ENCODE measurements around the gene WRAP73. TPM values are rescaled to one million over a fixed set of nuclear protein-coding genes. Genes with fewer than 3 reads are reported as not detected.

WRAP73 gene
- polyA plus RNA-seq, 2 of the 4 experiments (the other 2 are of a cell fraction), result 15.4 to 16.1 TPM

GRCh38 chr1:3597599-3597964 lies 52.3 kb downstream of the WRAP73 start (continued):
- TF ChIP-seq PBX3 (IDR thresholded peaks at IDR 0.05), result no peak

GRCh38 chr1:3596663-3597598 lies 53.0 kb downstream of the WRAP73 start:
- ChIA-PET CTCF (interaction anchor here (0.6 to 2.6 kb wide), 3 partner anchors 22 to 773 kb away, joined by 3 to 10 read pairs (median 3); no protein-coding TSS in a partner anchor), POLR2A (no interaction called here)
- Histone ChIP-seq H3K9me3 (no peaks in the 10 kb centered on the region), H3K27ac (no peak overlapping the region), H3K4me3 (no peak overlapping the region), H3K4me1 (no peaks in the 10 kb centered on the region), H3K4me2 (no peak overlapping the region)
- DNase-seq (ENCODE audit: low read depth in 1 of 2, low spot score in 1 of 2) (no peak), ATAC-seq (no peak), FAIRE-seq (no peak)
- WGBS (ENCODE audit: missing lambda C conversion rate), result 76% methylated on average over 18 of the region's 29 CpGs
- TF ChIP-seq RCOR1 (IDR thresholded peaks at IDR 0.05; ENCODE audit: low read depth, low read length) (no peak), SREBF2 (IDR thresholded peaks at IDR 0.05) (no peak), ESRRA (IDR thresholded peaks at IDR 0.05; ENCODE audit: borderline replicate concordance, low read length) (no peak), HES2 (IDR thresholded peaks at IDR 0.05) (no peak), ZC3H11A (IDR thresholded peaks at IDR 0.05) (no peak), FOXS1 (CRISPR knock-in tag; IDR thresholded peaks at IDR 0.05) (no peak), HDAC2 (IDR thresholded peaks at IDR 0.05) (no peak), POLR2A (IDR thresholded peaks at IDR 0.05; ENCODE audit: low read length) (no peak), CBX8 (IDR thresholded peaks at IDR 0.05) (no peak)

GRCh38 chr1:3595949-3596348 lies 54.0 kb downstream of the WRAP73 start:
- TF ChIP-seq JUNB (IDR thresholded peaks at IDR 0.05) (no peak), EHF (CRISPR knock-in tag; IDR thresholded peaks at IDR 0.05) (no peak), CHD4 (IDR thresholded peaks at IDR 0.05; ENCODE audit: borderline replicate concordance) (no peak), ZFP36 (IDR thresholded peaks at IDR 0.05; ENCODE audit: borderline replicate concordance, partially characterized antibody) (peak; percentile 47)
- FAIRE-seq (no peak), ATAC-seq (no peak), DNase-seq (ENCODE audit: low read depth in 1 of 2, low spot score in 1 of 2) (no peak)
- H3K4me1 ChIP-seq, result no peaks in the 10 kb centered on the region
- ChIA-PET POLR2A (no interaction called here), CTCF (interaction anchor here (1.1 to 2.6 kb wide), 2 partner anchors 23 to 31 kb away, joined by 3 to 10 read pairs; no protein-coding TSS in a partner anchor)
- H3K9me3 ChIP-seq, result no peaks in the 10 kb centered on the region
- 100% methylated on average over 1 of the region's 7 CpGs for WGBS (ENCODE audit: missing lambda C conversion rate)
- H3K4me2 ChIP-seq, result no peak overlapping the region
- no peak overlapping the region for H3K4me3 ChIP-seq
- no peak overlapping the region for H3K27ac ChIP-seq

GRCh38 chr1:3594706-3595377 lies 55.1 kb downstream of the WRAP73 start:
- H3K27ac ChIP-seq, result no peak overlapping the region
- ChIA-PET CTCF (interaction anchor here (1.0 to 1.6 kb wide), 3 partner anchors 30 to 142 kb away, joined by 4 to 5 read pairs (median 4); no protein-coding TSS in a partner anchor), POLR2A (no interaction called here)
- no peak for FAIRE-seq
- no peak for ATAC-seq
- WGBS (ENCODE audit: missing lambda C conversion rate), result 73% methylated on average over 13 of the region's 31 CpGs
- no peaks in the 10 kb centered on the region for H3K4me1 ChIP-seq
- no peak for DNase-seq (ENCODE audit: low read depth in 1 of 2, low spot score in 1 of 2)
- TF ChIP-seq ZC3H11A (IDR thresholded peaks at IDR 0.05) (no peak), ZSCAN20 (CRISPR knock-in tag; IDR thresholded peaks at IDR 0.05) (no peak), CHD4 (IDR thresholded peaks at IDR 0.05; ENCODE audit: borderline replicate concordance) (no peak), ZFP36 (IDR thresholded peaks at IDR 0.05; ENCODE audit: borderline replicate concordance, partially characterized antibody) (no peak), EHF (CRISPR knock-in tag; IDR thresholded peaks at IDR 0.05) (no peak)
- H3K4me3 ChIP-seq, result no peak overlapping the region
- no peaks in the 10 kb centered on the region for H3K9me3 ChIP-seq
- H3K4me2 ChIP-seq, result no peak overlapping the region

- WGBS (ENCODE audit: missing lambda C conversion rate), result 89% methylated on average over 3 of the region's 10 CpGs
- Histone ChIP-seq H3K4me3 (no peak overlapping the region), H3K9me3 (no peaks in the 10 kb centered on the region), H3K27ac (no peak overlapping the region), H3K4me1 (no peaks in the 10 kb centered on the region), H3K4me2 (no peak overlapping the region)
- FAIRE-seq (no peak), ATAC-seq (no peak), DNase-seq (ENCODE audit: low read depth in 1 of 2, low spot score in 1 of 2) (no peak)
- CTCF ChIA-PET, result interaction anchor here (0.8 to 1.6 kb wide), 6 partner anchors 10 to 142 kb away, joined by 3 to 5 read pairs (median 4); no protein-coding TSS in a partner anchor
- no peak for TF ChIP-seq MAZ (IDR thresholded peaks at IDR 0.05; ENCODE audit: borderline replicate concordance, low read depth, low read length)
- TF ChIP-seq HMGXB4 (CRISPR knock-in tag; IDR thresholded peaks at IDR 0.05; ENCODE audit: borderline replicate concordance), result no peak
- POLR2A ChIA-PET, result no interaction called here
These were observed 56.2 kb downstream of the WRAP73 start for GRCh38 chr1:3593745-3594144.
